Measurements from ENCODE around the gene DRAM2. TPM values are rescaled to one million over a fixed set of nuclear protein-coding genes. Genes with fewer than 3 reads are reported as not detected.
A peak's percentile ranks its signal among the peaks of the same experiment; 100 is the strongest.

DRAM2 gene
- total RNA-seq, 5 donors from 2014 or later (not counting 1 experiment from before 2014, with no cell fraction given) = 28.5 to 36.7 (median 31.5) TPM

DNA sequence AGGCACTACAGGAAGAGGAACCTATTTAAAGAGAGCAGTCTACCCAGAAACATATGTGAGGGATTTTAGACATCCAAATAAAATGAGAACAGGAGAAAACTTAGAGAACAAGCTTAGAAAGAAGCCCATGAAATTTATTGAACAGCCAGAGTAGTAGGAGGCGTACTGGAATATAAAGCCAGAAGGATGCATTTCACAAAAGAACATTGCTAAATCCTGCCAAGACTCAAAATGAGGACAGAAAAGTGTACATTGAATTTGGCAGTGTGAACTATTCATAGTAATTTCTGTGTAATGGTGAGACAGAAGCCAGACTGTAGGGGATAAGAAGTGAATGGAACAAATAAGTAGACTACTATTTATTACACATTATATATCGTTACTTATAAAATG is 22.6 kb upstream of the DRAM2 start:
- Mint-ChIP-seq H3K36me3 (peaks cover 33% of the 10 kb centered on the region), H3K4me1 (peaks cover 21 to 25% (median 23%) of the 10 kb centered on the region in 3 donors), H3K9me3 (no peaks in the 10 kb centered on the region), H3K27me3 (no peaks in the 10 kb centered on the region), H3K4me3 (no peak overlapping the region), H3K27ac (peak overlapping the region; percentile 12 to 13)
- ChIA-PET CTCF (interaction anchor here in 1 of 2 donors (0.6 to 0.7 kb wide), 2 partner anchors 28 to 127 kb away, joined by 4 to 7 read pairs; no protein-coding TSS in a partner anchor), POLR2A (no interaction called here)
- 100% methylated on average over 1 of the region's 2 CpGs for WGBS (ENCODE audit: insufficient coverage)
- no peaks in the 10 kb centered on the region for H3K4me1 ChIP-seq (ENCODE audit: control insufficient read depth in 1 of 2, extremely low read depth in 1 of 2, insufficient read depth in 2 of 2, low read length in 2 of 2)
- no peaks in the 10 kb centered on the region for H3K27me3 ChIP-seq (replicated peaks in 1 of 2; ENCODE audit: control insufficient read depth in 2 of 2, extremely low read depth in 1 of 2, insufficient read depth in 2 of 2, low read length in 1 of 2)
- no peak for ATAC-seq (replicated peaks in 1 of 4)
- H3K27ac ChIP-seq (ENCODE audit: low read length) = no peak overlapping the region
- no peak for DNase-seq
- H3K4me3 ChIP-seq (ENCODE audit: control insufficient read depth in 1 of 2, extremely low read depth in 1 of 2, low read length in 1 of 2) = no peak overlapping the region
- peaks cover 5 to 26% of the 10 kb centered on the region in 2 donors for H3K36me3 ChIP-seq (ENCODE audit: control insufficient read depth in 2 of 2, extremely low read depth in 1 of 2, insufficient read depth in 1 of 2, low read length in 1 of 2)
- no peaks in the 10 kb centered on the region for H3K9me3 ChIP-seq

DNA sequence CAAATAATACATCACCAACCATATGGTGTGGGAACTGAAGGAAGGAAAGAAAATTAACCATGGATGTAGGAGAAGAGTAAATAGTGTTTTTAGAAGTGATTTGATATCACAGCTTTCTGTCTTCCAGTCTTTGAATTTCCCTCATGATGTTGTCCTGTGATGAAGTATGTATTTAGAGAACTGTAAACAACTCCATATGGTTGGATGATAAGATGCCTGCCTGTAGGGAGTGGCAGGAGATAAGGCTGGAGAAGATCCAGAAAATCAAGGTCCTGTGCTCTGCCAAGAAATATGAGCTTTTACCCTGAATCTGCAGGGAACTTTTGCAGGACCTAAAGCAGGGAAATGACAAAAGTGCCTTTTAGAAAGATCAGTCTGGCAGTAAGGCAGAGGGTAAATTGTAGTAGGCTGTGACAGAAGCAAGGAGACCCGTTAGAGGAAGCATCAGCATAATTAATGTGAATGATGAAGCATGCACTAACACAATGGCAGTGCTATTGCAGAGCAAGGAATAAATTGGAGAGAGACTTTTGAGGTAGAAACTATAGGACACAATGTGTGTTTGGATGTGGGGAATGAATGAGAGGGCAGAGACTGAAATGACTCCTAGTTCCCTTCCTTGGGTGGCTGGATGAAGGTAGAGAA is 22.1 kb upstream of the DRAM2 start:
- Histone ChIP-seq H3K9me3 (no peaks in the 10 kb centered on the region), H3K27ac (ENCODE audit: low read length) (no peak overlapping the region), H3K27me3 (replicated peaks in 1 of 2; ENCODE audit: control insufficient read depth in 2 of 2, extremely low read depth in 1 of 2, insufficient read depth in 2 of 2, low read length in 1 of 2) (no peaks in the 10 kb centered on the region), H3K4me3 (ENCODE audit: control insufficient read depth in 1 of 2, extremely low read depth in 1 of 2, low read length in 1 of 2) (no peak overlapping the region), H3K4me1 (ENCODE audit: control insufficient read depth in 1 of 2, extremely low read depth in 1 of 2, insufficient read depth in 2 of 2, low read length in 2 of 2) (no peaks in the 10 kb centered on the region), H3K36me3 (ENCODE audit: control insufficient read depth in 2 of 2, extremely low read depth in 1 of 2, insufficient read depth in 1 of 2, low read length in 1 of 2) (peaks cover 5 to 29% of the 10 kb centered on the region in 2 donors)
- no peaks in the 10 kb centered on the region for H3K27me3 Mint-ChIP-seq
- H3K36me3 Mint-ChIP-seq = peaks cover 33% of the 10 kb centered on the region
- WGBS (ENCODE audit: insufficient coverage) = 88% methylated on average over 1 of the region's 1 CpG
- H3K27ac Mint-ChIP-seq = peak overlapping the region in 1 of 2 donors; percentile 1
- no peak for DNase-seq
- no peaks in the 10 kb centered on the region for H3K9me3 Mint-ChIP-seq
- ATAC-seq (replicated peaks in 1 of 4) = no peak
- CTCF ChIA-PET = interaction anchor here in 1 of 2 donors (0.6 kb wide), 1 partner anchor 174 kb away, joined by 3 read pairs; no protein-coding TSS in a partner anchor
- peaks cover 21 to 25% (median 23%) of the 10 kb centered on the region in 3 donors for H3K4me1 Mint-ChIP-seq
- POLR2A ChIA-PET = no interaction called here
- no peak overlapping the region for H3K4me3 Mint-ChIP-seq

- Histone ChIP-seq H3K36me3 (ENCODE audit: control insufficient read depth in 2 of 2, extremely low read depth in 1 of 2, insufficient read depth in 1 of 2, low read length in 1 of 2) (peaks cover 6 to 40% of the 10 kb centered on the region in 2 donors), H3K4me1 (ENCODE audit: control insufficient read depth in 1 of 2, extremely low read depth in 1 of 2, insufficient read depth in 2 of 2, low read length in 2 of 2) (no peaks in the 10 kb centered on the region), H3K27ac (ENCODE audit: low read length) (no peak overlapping the region), H3K4me3 (ENCODE audit: control insufficient read depth in 1 of 2, extremely low read depth in 1 of 2, low read length in 1 of 2) (no peak overlapping the region), H3K9me3 (no peaks in the 10 kb centered on the region), H3K27me3 (replicated peaks in 1 of 2; ENCODE audit: control insufficient read depth in 2 of 2, extremely low read depth in 1 of 2, insufficient read depth in 2 of 2, low read length in 1 of 2) (no peaks in the 10 kb centered on the region)
- Mint-ChIP-seq H3K27me3 (no peaks in the 10 kb centered on the region), H3K4me3 (no peak overlapping the region), H3K27ac (no peak overlapping the region), H3K9me3 (no peaks in the 10 kb centered on the region), H3K4me1 (peaks cover 46 to 67% (median 50%) of the 10 kb centered on the region in 3 donors), H3K36me3 (peaks cover 61% of the 10 kb centered on the region)
- POLR2A ChIA-PET = no interaction called here
- CTCF ChIA-PET = interaction anchor here (0.6 kb wide), 2 partner anchors 614 to 1131 kb away, joined by 3 to 11 read pairs; no protein-coding TSS in a partner anchor
- ATAC-seq (replicated peaks in 1 of 4) (no peak), DNase-seq (no peak)
- WGBS (ENCODE audit: insufficient coverage) = 100% methylated on average over 1 of the region's 2 CpGs
These were observed 17.5 kb upstream of the DRAM2 start for GRCh38 chr1:111157431-111157830.

- Histone ChIP-seq H3K4me3 (ENCODE audit: control insufficient read depth in 1 of 2, extremely low read depth in 1 of 2, low read length in 1 of 2) (no peak overlapping the region), H3K9me3 (no peaks in the 10 kb centered on the region), H3K36me3 (ENCODE audit: control insufficient read depth in 2 of 2, extremely low read depth in 1 of 2, insufficient read depth in 1 of 2, low read length in 1 of 2) (peaks cover 2 to 43% of the 10 kb centered on the region in 2 donors), H3K27me3 (replicated peaks in 1 of 2; ENCODE audit: control insufficient read depth in 2 of 2, extremely low read depth in 1 of 2, insufficient read depth in 2 of 2, low read length in 1 of 2) (no peaks in the 10 kb centered on the region), H3K27ac (ENCODE audit: low read length) (no peak overlapping the region), H3K4me1 (ENCODE audit: control insufficient read depth in 1 of 2, extremely low read depth in 1 of 2, insufficient read depth in 2 of 2, low read length in 2 of 2) (peaks cover 0 to 1% of the 10 kb centered on the region in 2 experiments)
- Mint-ChIP-seq H3K27me3 (no peaks in the 10 kb centered on the region), H3K4me3 (no peak overlapping the region), H3K9me3 (no peaks in the 10 kb centered on the region), H3K27ac (peak overlapping the region in 1 of 2 donors; percentile 44), H3K4me1 (peaks cover 68 to 78% (median 70%) of the 10 kb centered on the region in 3 donors), H3K36me3 (peaks cover 71% of the 10 kb centered on the region)
- ChIA-PET CTCF (no interaction called here), POLR2A (no interaction called here)
- DNase-seq (no peak), ATAC-seq (replicated peaks in 1 of 4) (no peak)
- no CpG with 5 or more reads among the region's 5 CpGs for WGBS (ENCODE audit: insufficient coverage)
These were observed 14.4 kb upstream of the DRAM2 start for GRCh38 chr1:111154021-111154999.

- DNase-seq = no peak
- Histone ChIP-seq H3K27me3 (replicated peaks in 1 of 2; ENCODE audit: control insufficient read depth in 2 of 2, extremely low read depth in 1 of 2, insufficient read depth in 2 of 2, low read length in 1 of 2) (no peaks in the 10 kb centered on the region), H3K4me1 (ENCODE audit: control insufficient read depth in 1 of 2, extremely low read depth in 1 of 2, insufficient read depth in 2 of 2, low read length in 2 of 2) (peaks cover 0 to 3% of the 10 kb centered on the region in 2 experiments), H3K9me3 (no peaks in the 10 kb centered on the region), H3K27ac (ENCODE audit: low read length) (no peak overlapping the region), H3K36me3 (ENCODE audit: control insufficient read depth in 2 of 2, extremely low read depth in 1 of 2, insufficient read depth in 1 of 2, low read length in 1 of 2) (peaks cover 2 to 52% of the 10 kb centered on the region in 2 donors), H3K4me3 (ENCODE audit: control insufficient read depth in 1 of 2, extremely low read depth in 1 of 2, low read length in 1 of 2) (no peak overlapping the region)
- no CpG with 5 or more reads among the region's 3 CpGs for WGBS (ENCODE audit: insufficient coverage)
- no peak for ATAC-seq (replicated peaks in 1 of 4)
- POLR2A ChIA-PET = interaction anchor here in 1 of 2 donors (0.6 kb wide), 1 partner anchor 11 kb away, joined by 5 read pairs; no protein-coding TSS in a partner anchor
- CTCF ChIA-PET = no interaction called here
- Mint-ChIP-seq H3K4me1 (peaks cover 84 to 89% (median 85%) of the 10 kb centered on the region in 3 donors), H3K9me3 (no peaks in the 10 kb centered on the region), H3K27me3 (no peaks in the 10 kb centered on the region), H3K4me3 (peak overlapping the region in 1 of 3 donors; percentile 53), H3K36me3 (peaks cover 72% of the 10 kb centered on the region), H3K27ac (peak overlapping the region in 1 of 2 donors; percentile 56)
These were observed 11.9 kb upstream of the DRAM2 start for GRCh38 chr1:111151838-111152237.

DNA sequence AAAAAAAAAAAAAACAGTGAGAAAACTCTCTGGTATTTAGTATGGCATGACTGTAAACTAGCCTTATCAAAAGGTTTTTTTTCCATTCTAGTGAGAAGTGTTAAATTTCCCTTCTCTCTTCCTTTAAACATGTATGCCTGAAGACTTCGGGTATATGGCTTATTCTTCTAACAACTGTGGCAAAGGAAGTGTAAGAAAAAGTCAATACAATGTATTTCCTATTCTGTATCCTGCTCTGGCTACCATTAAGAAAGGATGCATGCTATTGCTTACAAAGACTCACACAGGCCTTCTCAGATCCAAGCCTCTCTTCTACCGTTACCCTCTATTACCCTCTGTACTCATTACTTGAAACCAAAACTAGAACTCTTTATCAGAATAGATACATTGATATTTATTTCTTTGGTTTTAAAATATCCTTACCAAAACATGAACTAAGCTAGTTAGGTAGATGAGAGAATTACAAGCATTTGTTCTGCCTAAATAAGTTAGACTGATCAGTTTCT is 8.5 kb upstream of the DRAM2 start:
- Histone ChIP-seq H3K4me1 (ENCODE audit: control insufficient read depth in 1 of 2, extremely low read depth in 1 of 2, insufficient read depth in 2 of 2, low read length in 2 of 2) (peaks cover 4 to 10% of the 10 kb centered on the region in 2 experiments), H3K9me3 (no peaks in the 10 kb centered on the region), H3K36me3 (ENCODE audit: control insufficient read depth in 2 of 2, extremely low read depth in 1 of 2, insufficient read depth in 1 of 2, low read length in 1 of 2) (peaks cover 2 to 43% of the 10 kb centered on the region in 2 donors), H3K27me3 (replicated peaks in 1 of 2; ENCODE audit: control insufficient read depth in 2 of 2, extremely low read depth in 1 of 2, insufficient read depth in 2 of 2, low read length in 1 of 2) (no peaks in the 10 kb centered on the region), H3K27ac (ENCODE audit: low read length) (no peak overlapping the region), H3K4me3 (ENCODE audit: control insufficient read depth in 1 of 2, extremely low read depth in 1 of 2, low read length in 1 of 2) (no peak overlapping the region)
- no peak for ATAC-seq (replicated peaks in 1 of 4)
- Mint-ChIP-seq H3K27me3 (no peaks in the 10 kb centered on the region), H3K4me3 (no peak overlapping the region), H3K4me1 (peaks cover 80 to 82% (median 81%) of the 10 kb centered on the region in 3 donors), H3K27ac (peak overlapping the region in 1 of 2 donors; percentile 1), H3K36me3 (peaks cover 56% of the 10 kb centered on the region), H3K9me3 (no peaks in the 10 kb centered on the region)
- no peak for DNase-seq
- ChIA-PET POLR2A (interaction anchor here in 1 of 2 donors (0.7 kb wide), 1 partner anchor 35 kb away, joined by 7 read pairs; no protein-coding TSS in a partner anchor), CTCF (interaction anchor here in 1 of 2 donors (0.7 to 0.9 kb wide), 2 partner anchors 16 to 528 kb away, joined by 3 to 4 read pairs; no protein-coding TSS in a partner anchor)
- no CpG with 5 or more reads among the region's 2 CpGs for WGBS (ENCODE audit: insufficient coverage)

Measured in T-cell (primary cell).